ENCODE results near the gene TRMT61A. TPM values are rescaled to one million over a fixed set of nuclear protein-coding genes. Genes with fewer than 3 reads are reported as not detected.

Gene TRMT61A
- total and polyA plus RNA-seq, 9 of the 15 experiments (the other 6 are each of a cell fraction or from before 2014, with no cell fraction given), result 0.10 to 24.8 (median 5.1) TPM

DNA sequence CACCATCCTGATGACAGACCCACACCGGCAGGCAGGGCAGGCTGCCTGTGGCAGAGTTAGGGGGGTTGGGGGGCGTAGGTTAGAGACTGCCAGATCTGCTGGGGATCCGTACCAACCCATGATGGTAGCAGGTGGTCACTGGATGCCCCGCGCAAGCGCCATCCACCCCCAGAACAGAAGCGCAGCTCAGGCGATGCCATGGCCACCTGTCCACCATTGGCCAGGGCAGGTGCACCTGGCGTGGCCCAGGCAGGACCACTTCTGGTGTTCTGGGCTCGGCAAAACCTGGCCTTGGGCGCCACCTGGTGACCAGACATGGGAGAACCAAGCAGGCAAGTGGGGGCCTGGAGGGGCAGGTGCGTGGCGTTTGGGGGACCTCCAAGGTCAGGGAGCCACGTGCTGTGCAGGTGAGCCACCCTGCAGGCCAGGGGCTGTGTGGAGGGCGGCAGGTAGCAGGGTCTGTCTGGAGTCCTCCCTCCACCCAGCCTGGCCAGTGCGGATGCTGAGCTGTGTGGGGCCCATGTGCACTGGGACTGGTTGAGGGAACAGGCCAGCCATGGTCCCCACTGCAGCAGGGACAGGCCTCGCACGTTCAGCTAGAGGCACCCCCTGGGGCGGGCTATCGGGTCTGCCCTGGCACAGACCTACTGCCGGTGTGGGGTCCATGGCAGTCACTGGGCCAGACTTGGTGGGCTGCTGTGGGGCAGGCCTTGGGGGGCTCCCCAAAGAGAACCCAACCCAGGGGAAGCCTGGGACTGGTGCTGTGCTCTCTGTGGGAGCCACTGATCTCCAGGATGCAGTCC is 17.9 kb downstream of the TRMT61A start (continued):
- no peak for TF ChIP-seq ZNF280A (IDR thresholded peaks at IDR 0.05; ENCODE audit: low read depth, partially characterized antibody)
- no peak for TF ChIP-seq SRF (CRISPR knock-in tag; IDR thresholded peaks at IDR 0.05)
- TF ChIP-seq RHOXF2B (CRISPR knock-in tag; conservative IDR thresholded peaks at IDR 0.05), result no peak
- peak in 1 of 2 experiments; percentile 91; a peak in 2 of 4 replicates for TF ChIP-seq MAZ (CRISPR knock-in tag; conservative IDR thresholded peaks at IDR 0.05 in 1 of 2, IDR thresholded peaks at IDR 0.05 in 1 of 2)
- no peak for TF ChIP-seq SUPT5H (IDR thresholded peaks at IDR 0.05)
- TF ChIP-seq TRIM28 (IDR thresholded peaks at IDR 0.05), result no peak
- TF ChIP-seq RB1 (IDR thresholded peaks at IDR 0.05; ENCODE audit: low read depth), result peak; percentile 37; the same call in 1 of the 2 replicates
- no peak for TF ChIP-seq ZNF699 (CRISPR knock-in tag; IDR thresholded peaks at IDR 0.05; ENCODE audit: insufficient replicate concordance)
- TF ChIP-seq ZFP36 (IDR thresholded peaks at IDR 0.05; ENCODE audit: low read depth, low read length, partially characterized antibody), result no peak
- TF ChIP-seq GABPB1 (CRISPR knock-in tag; IDR thresholded peaks at IDR 0.05), result peak; percentile 29; the same call in 1 of the 2 replicates
- peak; percentile 10; the same call in 1 of the 2 replicates for TF ChIP-seq CBX5 (IDR thresholded peaks at IDR 0.05; ENCODE audit: borderline replicate concordance, low read depth)
- no peak for TF ChIP-seq ZNF232 (CRISPR knock-in tag; IDR thresholded peaks at IDR 0.05)
- TF ChIP-seq CREM (IDR thresholded peaks at IDR 0.05; ENCODE audit: low read depth), result 0 out of 2 replicates have a peak, but pooled peaks have one; percentile 30
- TF ChIP-seq, protein P1, sequence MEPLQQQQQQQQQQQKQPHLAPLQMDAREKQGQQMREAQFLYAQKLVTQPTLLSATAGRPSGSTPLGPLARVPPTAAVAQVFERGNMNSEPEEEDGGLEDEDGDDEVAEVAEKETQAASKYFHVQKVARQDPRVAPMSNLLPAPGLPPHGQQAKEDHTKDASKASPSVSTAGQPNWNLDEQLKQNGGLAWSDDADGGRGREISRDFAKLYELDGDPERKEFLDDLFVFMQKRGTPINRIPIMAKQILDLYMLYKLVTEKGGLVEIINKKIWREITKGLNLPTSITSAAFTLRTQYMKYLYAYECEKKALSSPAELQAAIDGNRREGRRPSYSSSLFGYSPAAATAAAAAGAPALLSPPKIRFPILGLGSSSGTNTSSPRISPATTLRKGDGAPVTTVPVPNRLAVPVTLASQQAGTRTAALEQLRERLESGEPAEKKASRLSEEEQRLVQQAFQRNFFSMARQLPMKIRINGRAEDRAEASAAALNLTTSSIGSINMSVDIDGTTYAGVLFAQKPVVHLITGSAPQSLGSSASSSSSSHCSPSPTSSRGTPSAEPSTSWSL (CRISPR knock-in tag; IDR thresholded peaks at IDR 0.05; ENCODE audit: borderline replicate concordance), result no peak
- no peak for TF ChIP-seq ZBTB40 (IDR thresholded peaks at IDR 0.05)
- TF ChIP-seq ZBTB40 (CRISPR knock-in tag; IDR thresholded peaks at IDR 0.05), result no peak

Data from K562 (cell line).